Stimulated activated effector memory CD8-positive, alpha-beta T cell treated with anti-CD3 and anti-CD28 coated beads, Interleukin-12 subunit alpha, Interleukin-12 subunit beta, amount 100 ng/mL, for 72 hours (primary cell): ENCODE results near the gene DLX5.

Experiments
- ATAC-seq: fragments of 150-1000 bp; cut with Tn5 transposase; 2 replicates; pipeline ENCODE4 v1.10.0; 2021
- DNase-seq, 2 donors: peaks; one replicate each; pipeline ENCODE4 v3.0.0; 2021 to 2022; ENCODE audit warnings: low spot score in 2 of 2
- H3K27ac Mint-ChIP-seq: one replicate; pipeline ENCODE4 v1.8.0; 2022; ENCODE audit warnings: mild to moderate bottlenecking, mixed read lengths
- H3K36me3 Mint-ChIP-seq: one replicate; pipeline ENCODE4 v1.8.0; 2022; ENCODE audit warnings: mild to moderate bottlenecking, mixed read lengths
- H3K4me1 Mint-ChIP-seq: one replicate; pipeline ENCODE4 v1.8.0; 2022; ENCODE audit warnings: mixed read lengths
- H3K4me3 Mint-ChIP-seq: one replicate; pipeline ENCODE4 v1.8.0; 2022; ENCODE audit warnings: mild to moderate bottlenecking, mixed read lengths
- H3K9me3 Mint-ChIP-seq: one replicate; pipeline ENCODE4 v1.8.0; 2022; ENCODE audit warnings: mixed read lengths

DLX5 gene

DNA sequence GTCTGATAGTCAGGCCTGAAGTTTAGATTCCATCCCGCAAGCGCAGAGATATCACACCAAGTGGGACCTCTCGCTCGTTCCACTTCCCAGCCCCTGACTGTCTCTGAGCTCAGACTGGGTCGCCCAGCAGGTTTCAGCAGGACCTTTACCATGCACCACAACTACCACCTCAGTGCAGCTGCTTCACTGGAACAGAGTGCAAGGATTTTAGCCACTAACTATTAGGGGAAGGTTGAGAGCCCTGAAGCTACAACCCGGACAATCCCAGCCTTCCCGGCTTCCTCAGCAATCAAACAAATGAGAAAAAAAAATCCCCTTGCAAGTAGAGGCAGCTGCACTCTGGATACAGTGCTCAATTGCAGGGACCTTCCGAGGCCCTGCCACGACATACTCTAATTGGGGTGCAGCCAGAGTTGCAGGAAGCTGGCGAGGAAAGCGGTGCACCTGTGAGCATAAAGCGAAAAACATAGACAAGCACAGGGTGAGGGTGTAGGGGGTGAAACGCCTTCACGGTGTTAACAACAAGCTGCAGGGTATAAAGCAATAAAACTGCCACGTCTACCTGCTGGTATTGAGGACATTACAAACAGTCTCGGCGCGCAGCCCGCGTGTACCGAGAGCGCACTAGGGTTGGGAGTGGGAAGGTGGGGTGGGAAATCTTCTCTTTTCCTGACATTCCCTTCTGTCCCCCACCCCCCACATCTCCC is 21.9 kb downstream of the DLX5 start:
- no peak for ATAC-seq
- no peak for DNase-seq
- Mint-ChIP-seq H3K4me3 (no peak overlapping the region), H3K27ac (no peak overlapping the region), H3K36me3 (no peaks in the 10 kb centered on the region), H3K9me3 (no peaks in the 10 kb centered on the region), H3K4me1 (peaks cover 10% of the 10 kb centered on the region)

DNA sequence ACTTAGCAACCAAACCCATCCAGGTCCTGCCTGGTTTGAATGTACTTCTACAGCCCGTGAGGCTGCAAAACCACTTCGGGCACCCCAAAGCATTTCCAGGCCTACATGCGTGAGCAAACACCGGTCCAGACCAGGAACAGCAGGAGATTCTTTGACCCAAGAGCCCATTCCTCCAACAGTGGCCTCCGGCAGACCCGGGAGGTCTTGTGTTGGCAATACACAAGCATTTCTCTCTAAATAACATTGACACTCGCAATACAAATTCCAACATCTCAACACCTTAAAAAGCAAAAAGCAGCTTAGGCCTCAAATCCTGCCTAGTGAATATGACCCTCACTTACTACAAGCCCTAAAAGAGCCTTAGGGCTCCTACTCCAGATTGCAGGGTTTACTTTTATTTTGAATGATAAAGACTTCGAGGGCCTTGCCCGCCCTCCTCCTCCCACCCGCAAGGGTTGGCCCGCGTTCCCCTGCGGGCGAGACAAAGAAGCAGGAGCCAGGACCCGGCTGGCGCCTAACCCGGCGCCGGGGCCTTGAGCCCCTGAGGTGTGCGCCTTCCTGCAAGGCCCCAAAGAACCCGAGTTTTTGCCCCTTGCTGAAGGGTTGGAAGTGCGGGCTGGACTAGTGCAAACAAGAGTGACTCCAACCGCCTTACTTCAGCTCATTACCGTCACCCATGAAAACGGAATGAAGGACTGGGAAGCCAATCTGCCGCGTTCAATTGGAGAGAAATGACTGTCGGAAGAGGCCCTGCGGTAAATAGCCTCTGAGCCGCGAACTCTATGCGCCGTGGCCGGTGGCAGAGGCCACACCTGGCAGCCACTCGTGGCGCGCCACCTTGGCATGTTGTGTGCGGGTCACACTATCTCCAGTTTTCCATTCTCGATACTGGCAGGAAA is 22.7 kb downstream of the DLX5 start:
- Mint-ChIP-seq H3K4me1 (peaks cover 6% of the 10 kb centered on the region), H3K9me3 (no peaks in the 10 kb centered on the region), H3K36me3 (no peaks in the 10 kb centered on the region), H3K4me3 (no peak overlapping the region), H3K27ac (no peak overlapping the region)
- DNase-seq: no peak
- no peak for ATAC-seq

DNA sequence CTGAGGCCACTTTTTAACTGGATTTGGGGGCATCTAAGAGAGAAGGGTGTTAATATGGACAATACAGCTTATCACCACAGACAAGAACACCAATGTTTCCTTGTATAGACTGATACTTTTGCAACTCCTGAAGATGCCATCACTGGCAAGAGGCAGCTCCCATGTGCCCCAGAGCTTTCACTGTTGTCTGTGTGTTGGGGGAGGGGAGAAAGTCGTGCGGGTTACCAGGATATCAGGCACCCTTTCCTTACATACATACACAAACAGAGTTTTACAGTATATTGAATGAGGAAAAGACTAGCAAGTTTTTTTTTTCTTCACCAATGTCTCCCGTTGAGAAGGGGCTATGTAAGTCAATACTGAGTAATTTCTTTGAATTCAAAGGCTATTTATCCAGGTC is 23.4 kb downstream of the DLX5 start:
- Mint-ChIP-seq H3K36me3 (no peaks in the 10 kb centered on the region), H3K4me1 (no peaks in the 10 kb centered on the region), H3K4me3 (no peak overlapping the region), H3K9me3 (no peaks in the 10 kb centered on the region), H3K27ac (no peak overlapping the region)
- no peak for ATAC-seq
- DNase-seq: no peak

DNA sequence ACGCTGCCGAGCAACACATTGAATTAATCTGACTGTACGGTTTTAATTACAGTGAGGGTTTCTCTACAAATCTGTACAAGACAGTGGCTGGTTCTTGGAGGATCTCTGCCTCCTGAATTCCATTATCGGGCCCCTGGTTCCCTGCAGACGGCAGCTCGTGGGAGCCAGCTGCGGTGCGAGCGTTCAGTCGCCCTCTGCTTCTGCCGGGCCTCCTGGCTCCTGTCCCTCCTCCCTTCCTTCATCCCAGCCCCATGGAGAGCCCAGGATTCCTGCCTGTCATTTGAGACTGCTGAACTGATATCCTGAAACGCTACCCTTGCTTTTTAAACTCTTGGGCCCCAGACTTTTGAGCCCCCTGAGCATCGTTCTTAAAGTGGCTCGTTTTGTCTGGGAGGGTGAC is 25.9 kb downstream of the DLX5 start:
- Mint-ChIP-seq H3K9me3 (no peaks in the 10 kb centered on the region), H3K4me3 (no peak overlapping the region), H3K36me3 (no peaks in the 10 kb centered on the region), H3K27ac (no peak overlapping the region), H3K4me1 (no peaks in the 10 kb centered on the region)
- ATAC-seq (no peak), DNase-seq (no peak)

DNA sequence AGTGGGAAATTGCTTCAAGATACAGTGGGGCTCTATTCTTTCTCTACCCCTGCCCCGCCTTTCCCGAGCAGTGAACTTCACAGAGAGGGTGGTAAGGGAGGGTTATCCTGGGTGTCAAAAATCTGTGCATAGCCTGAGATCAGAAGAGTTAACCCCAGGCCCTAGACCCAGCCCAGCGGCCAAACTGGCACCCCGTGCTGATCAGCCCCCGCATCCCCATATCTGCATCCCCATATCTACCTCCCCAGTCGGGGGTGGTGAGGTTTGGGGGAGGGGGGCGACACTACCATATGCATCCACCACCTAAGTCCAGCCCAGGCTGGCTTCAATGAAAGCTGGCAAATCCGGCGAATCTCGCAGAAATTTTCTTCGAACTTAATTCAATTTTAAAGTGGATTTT is 26.3 kb downstream of the DLX5 start:
- no peak for ATAC-seq
- H3K27ac Mint-ChIP-seq: no peak overlapping the region

DNA sequence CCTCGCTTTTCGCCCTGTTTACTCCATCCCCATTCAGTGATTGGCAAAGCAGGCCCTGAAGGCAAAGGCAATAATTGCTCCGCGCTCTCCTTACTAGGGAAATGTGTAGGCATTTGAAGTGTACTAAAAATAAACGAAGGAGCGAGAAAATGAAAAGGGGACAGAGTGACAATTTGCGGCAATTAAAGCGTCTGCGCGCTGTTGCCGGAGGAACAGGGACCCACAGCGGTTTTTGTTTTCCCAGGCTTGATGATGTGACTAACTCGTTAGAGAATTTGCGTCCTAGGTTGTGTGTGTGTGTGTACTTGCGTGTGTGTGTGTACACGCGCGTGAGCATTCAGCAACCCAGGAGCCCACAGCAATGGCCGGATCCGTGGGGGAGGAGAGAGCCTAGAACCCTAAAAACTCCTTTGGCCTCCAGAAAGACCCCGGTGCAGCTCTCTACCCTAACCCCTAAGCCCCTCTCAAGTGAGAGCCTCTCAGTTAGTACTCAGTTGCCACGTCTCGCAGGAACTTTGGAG is 27.1 kb downstream of the DLX5 start:
- no peak overlapping the region for H3K27ac Mint-ChIP-seq
- H3K36me3 Mint-ChIP-seq: no peaks in the 10 kb centered on the region
- H3K9me3 Mint-ChIP-seq: peaks cover 3% of the 10 kb centered on the region
- ATAC-seq: no peak
- H3K4me1 Mint-ChIP-seq: peaks cover 4% of the 10 kb centered on the region
- H3K4me3 Mint-ChIP-seq: no peak overlapping the region
- DNase-seq: no peak

More for the DNA sequence above, 26.3 kb downstream of the DLX5 start:
- no peak overlapping the region for H3K4me3 Mint-ChIP-seq
- H3K36me3 Mint-ChIP-seq: no peaks in the 10 kb centered on the region
- no peaks in the 10 kb centered on the region for H3K9me3 Mint-ChIP-seq
- no peaks in the 10 kb centered on the region for H3K4me1 Mint-ChIP-seq
- no peak for DNase-seq

DNA sequence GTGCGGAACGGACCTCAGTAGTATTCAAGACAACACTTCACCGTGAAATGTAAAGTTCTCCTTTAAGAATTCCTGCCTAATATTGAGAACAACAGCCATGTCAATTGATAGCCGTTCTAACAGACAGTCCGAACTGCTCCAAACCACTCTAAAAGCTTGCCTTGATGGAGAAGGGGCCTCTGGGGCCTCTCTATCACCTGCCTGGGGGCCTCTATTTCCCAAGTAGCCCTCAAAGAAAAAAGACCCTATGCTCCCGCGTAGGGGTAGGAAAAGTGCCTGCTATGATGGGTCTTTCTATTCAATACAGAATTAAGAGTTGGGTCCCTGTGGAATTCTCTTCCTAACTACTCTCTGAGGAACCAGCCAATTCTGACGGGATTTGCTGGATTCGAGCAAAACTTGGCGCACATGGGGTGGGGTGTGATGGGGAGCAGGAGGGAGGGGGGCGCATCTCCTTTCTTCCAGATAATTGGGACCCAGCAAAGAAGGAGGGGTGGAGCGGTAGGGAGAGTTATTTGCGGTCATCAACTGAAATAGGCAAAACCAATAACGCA is 27.6 kb downstream of the DLX5 start:
- H3K27ac Mint-ChIP-seq: no peak overlapping the region
- H3K4me3 Mint-ChIP-seq: no peak overlapping the region
- DNase-seq (no peak), ATAC-seq (no peak)
- peaks cover 6% of the 10 kb centered on the region for H3K4me1 Mint-ChIP-seq
- no peaks in the 10 kb centered on the region for H3K36me3 Mint-ChIP-seq
- H3K9me3 Mint-ChIP-seq: peaks cover 3% of the 10 kb centered on the region

DNA sequence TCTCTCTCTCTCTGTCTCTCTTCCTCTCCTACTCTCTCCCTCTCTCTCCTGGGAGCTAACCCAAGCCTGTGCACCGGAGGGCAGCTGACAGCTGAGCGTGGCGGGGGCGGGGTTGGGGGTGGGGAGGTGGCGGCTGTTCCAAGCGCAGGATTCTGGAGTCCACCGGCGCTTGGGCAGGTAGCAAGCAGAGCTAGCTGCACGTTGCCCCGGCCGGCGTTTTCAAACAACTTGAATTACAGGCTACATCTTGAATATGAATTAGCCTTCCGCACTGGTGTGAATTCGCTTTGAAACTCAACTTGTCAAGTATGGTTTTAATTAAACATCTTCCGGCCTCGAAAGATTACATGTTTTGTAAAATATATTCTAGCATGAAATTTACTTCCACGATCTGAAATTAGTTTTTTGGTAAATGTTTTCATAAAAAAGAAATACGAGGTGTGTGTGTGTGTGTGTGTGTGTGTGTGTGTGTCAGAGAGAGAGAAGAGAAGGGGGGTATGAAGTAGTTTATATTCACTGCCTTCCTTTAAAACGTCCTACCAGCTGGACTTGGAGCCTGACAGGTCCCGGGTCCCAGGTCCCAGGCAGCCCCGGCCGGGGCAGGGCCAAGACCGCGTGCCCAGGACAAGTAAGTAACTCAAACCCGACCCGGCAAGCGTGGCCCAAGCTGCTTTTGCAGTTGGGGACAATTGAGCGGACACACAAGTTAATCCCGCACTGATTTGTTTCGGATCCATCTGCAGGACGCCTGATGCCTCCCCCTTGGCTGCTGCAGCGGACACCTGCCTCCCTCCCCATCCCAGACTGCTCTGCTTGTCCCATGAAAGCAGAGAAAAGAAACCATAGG is 28.3 kb downstream of the DLX5 start:
- H3K4me1 Mint-ChIP-seq: peaks cover 6% of the 10 kb centered on the region
- no peak overlapping the region for H3K4me3 Mint-ChIP-seq
- no peak for DNase-seq

DNA sequence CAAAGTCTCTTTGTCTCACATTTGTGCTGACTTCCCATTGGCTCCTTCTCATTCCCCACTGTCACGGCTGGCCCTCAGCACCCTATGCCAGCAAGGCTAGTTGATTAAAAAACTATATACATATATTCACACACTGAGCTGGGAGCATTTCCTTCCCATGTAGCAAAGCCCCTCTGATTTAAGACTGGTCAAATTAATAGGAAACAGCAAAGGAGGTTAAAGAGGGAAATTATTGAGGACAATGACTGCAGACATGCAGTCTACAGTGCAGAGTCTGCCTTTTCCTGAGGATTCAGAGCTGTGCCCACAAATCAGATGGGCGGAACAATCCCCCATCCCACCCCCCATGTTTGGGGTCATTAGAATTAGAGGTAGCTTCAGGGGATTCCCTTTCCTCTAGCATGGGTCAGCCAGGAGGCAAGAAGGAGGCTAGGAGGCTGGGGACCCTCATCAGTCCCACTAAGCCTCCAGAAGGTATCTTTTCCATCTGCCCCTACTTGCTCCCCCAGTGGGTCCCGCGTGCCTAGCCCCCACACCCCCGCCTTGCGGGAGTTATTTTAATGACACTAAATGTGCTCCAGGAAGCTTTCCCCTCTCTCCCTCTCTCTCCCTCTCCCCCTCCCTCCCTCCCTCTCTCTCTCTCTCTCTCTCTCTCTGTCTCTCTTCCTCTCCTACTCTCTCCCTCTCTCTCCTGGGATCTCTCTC is 29.1 kb downstream of the DLX5 start:
- Mint-ChIP-seq H3K36me3 (no peaks in the 10 kb centered on the region), H3K27ac (no peak overlapping the region), H3K4me1 (peaks cover 6% of the 10 kb centered on the region), H3K9me3 (peaks cover 3% of the 10 kb centered on the region), H3K4me3 (no peak overlapping the region)
- DNase-seq (no peak), ATAC-seq (no peak)

More for the DNA sequence above, 28.3 kb downstream of the DLX5 start:
- peaks cover 3% of the 10 kb centered on the region for H3K9me3 Mint-ChIP-seq
- H3K36me3 Mint-ChIP-seq: no peaks in the 10 kb centered on the region
- ATAC-seq: no peak
- no peak overlapping the region for H3K27ac Mint-ChIP-seq

DNA sequence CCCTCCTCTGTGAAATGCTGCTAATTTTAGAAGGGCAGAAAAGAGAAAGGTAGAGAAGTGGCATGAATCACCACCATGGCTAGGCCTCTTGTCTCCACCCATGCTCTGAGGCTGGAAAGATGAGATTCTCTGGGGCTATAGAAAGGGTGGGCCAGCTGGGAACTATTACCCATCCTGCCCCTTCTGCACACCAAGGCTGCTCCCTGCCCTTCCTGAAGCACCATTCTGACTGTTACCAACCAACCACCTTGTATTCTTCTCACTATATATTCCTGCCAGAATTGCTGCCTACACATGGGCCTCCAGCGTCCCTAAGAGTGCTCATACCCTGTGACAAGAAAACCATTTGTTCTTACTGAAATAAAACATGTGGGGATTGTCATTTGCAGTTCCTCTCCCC is 30.7 kb downstream of the DLX5 start:
- H3K36me3 Mint-ChIP-seq: no peaks in the 10 kb centered on the region
- ATAC-seq: no peak
- no peak overlapping the region for H3K4me3 Mint-ChIP-seq
- H3K9me3 Mint-ChIP-seq: peaks cover 3% of the 10 kb centered on the region
- DNase-seq: no peak
- H3K27ac Mint-ChIP-seq: no peak overlapping the region
- H3K4me1 Mint-ChIP-seq: peaks cover 6% of the 10 kb centered on the region

DNA sequence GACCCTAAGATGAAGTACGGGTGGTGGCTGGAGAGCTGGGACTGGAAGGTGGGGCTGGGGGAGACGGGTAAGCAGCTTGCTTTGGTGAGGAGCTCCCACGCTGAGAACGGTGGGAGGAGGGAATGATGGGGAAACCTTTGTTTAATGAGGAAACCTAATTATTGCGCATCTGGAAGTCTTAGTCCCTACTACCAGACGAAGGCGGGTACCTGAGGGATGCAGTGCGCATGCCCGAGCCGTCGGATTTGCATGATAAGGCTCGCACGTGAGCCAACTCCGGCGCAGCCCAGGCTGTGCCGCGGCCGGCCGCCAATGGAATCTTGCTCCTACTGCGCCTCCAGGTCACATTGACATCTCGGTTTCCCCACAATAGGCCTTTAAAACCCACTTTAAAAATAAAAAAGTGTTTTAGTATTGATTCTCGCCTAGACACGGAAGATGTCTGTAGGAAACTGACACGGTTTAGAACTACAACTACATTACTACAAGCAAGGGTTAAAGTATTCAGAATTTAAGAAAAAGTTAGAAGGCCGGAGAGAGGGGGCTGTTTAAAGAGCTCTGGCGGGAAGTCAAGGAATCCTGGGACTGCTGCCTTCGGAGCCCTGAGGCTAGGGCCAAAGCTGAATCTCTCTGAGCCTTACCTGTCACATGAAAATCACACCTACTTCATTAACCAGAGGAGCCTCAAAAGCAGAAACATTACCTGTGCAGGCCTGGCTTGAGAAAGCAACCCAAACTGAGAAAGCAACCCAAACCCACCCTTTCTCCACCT is 31.4 kb downstream of the DLX5 start:
- no peak overlapping the region for H3K27ac Mint-ChIP-seq
- DNase-seq (no peak), ATAC-seq (no peak)
- H3K9me3 Mint-ChIP-seq: peaks cover 3% of the 10 kb centered on the region
- peaks cover 6% of the 10 kb centered on the region for H3K4me1 Mint-ChIP-seq
- no peaks in the 10 kb centered on the region for H3K36me3 Mint-ChIP-seq
- no peak overlapping the region for H3K4me3 Mint-ChIP-seq

DNA sequence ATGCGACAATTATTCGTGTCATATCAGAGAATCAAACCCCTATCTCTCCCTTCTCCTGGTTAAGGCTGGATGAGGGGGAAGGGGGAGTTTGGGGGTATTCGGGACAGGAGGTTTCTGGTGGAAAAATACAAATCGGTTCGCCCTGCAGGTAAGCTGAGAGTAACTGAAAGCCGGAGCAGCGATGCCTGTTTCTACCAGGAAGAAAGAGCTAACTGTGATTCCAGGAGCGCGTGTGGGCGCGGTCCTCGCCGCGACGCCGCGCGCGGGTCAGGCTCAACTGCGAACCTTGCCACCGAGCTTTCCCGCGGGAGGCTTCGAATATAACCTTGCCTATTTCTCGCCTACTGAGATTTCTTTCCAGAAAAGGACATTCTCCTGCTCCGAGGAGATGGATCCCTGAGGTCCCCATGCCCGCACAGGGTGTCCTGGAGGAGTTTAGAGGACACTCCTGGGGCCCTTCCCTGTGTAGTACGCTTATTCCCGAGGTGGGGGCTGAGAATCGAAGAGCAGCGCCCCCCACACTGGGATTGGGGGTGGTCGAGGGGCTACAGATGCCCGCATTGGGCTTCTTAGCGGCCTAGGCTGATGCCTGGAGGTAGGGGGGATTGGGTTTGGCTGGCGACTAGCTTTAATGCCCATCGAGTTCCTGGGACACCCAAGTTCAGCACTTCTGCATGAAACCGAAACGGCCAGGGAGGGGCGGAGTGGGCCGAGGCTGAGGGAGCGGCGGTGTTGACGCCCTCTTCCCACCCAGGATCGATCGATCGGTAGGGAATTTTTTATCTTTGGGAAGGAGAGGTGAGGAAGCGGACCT is 32.2 kb downstream of the DLX5 start:
- H3K4me1 Mint-ChIP-seq: peaks cover 6% of the 10 kb centered on the region
- H3K4me3 Mint-ChIP-seq: no peak overlapping the region
- DNase-seq (no peak), ATAC-seq (no peak)
- no peak overlapping the region for H3K27ac Mint-ChIP-seq
- no peaks in the 10 kb centered on the region for H3K36me3 Mint-ChIP-seq
- H3K9me3 Mint-ChIP-seq: peaks cover 3% of the 10 kb centered on the region

DNA sequence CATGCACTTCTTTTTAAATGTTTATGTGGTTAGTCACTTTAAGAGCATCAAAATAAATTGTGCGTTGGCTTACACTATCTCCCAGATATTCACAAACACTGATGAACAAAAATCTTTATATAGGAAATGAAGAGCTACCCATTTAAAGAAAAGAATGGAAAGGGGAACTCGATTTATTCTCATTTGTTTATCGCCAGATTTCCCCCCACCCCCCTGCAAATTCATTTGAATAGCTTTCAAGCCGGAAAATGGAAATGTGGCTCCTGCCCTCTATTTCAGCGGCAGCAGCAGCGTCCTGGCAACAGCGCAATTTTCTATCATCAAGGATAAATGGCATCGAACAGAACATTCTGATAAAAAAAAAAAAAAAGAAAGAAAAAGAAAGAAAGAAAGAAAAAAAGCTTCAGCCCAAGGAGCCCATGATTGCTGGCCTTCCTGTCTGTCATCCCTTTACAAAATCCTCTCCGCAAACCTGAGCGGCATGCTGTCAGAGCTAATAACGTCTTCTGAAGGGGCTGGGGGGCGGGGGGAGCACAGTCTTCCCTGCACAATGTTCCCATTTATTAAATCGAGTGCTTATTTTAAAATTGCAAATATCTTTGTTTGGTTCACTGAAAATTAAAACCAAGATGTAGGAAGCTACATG is 33.0 kb downstream of the DLX5 start:
- no peaks in the 10 kb centered on the region for H3K36me3 Mint-ChIP-seq
- peaks cover 3% of the 10 kb centered on the region for H3K9me3 Mint-ChIP-seq
- ATAC-seq: no peak
- DNase-seq: no peak
- no peak overlapping the region for H3K4me3 Mint-ChIP-seq
- H3K27ac Mint-ChIP-seq: no peak overlapping the region
- H3K4me1 Mint-ChIP-seq: peaks cover 6% of the 10 kb centered on the region
